Esophagus squamous epithelium (tissue), 4 donors: ENCODE data around the gene ILDR1.

ENCODE experiments used
- POLR2A ChIP-seq, 4 donors: fragments of 450-650 bp; IDR thresholded peaks; one replicate each; pipeline ENCODE4 v1.6.1; 2017; ENCODE audit warnings: antibody characterized with exemption in 4 of 4, mild to moderate bottlenecking in 4 of 4, moderate library complexity in 3 of 4
- TF ChIP-seq, protein P1 (sequence below), 6 experiments: fragments of 450-650 bp in 4 of 6; fragments of 200-600 bp in 2 of 6; sonication (generic) in 2 of 6; IDR thresholded peaks; one replicate each; pipeline ENCODE4 v1.5.1; 2016 to 2019; ENCODE audit warnings: antibody characterized with exemption in 6 of 6, mild to moderate bottlenecking in 4 of 6, moderate library complexity in 4 of 6

GRCh38 chr3:121996441-121996840 lies 25.6 kb downstream of the ILDR1 start:
- TF ChIP-seq, protein P1, sequence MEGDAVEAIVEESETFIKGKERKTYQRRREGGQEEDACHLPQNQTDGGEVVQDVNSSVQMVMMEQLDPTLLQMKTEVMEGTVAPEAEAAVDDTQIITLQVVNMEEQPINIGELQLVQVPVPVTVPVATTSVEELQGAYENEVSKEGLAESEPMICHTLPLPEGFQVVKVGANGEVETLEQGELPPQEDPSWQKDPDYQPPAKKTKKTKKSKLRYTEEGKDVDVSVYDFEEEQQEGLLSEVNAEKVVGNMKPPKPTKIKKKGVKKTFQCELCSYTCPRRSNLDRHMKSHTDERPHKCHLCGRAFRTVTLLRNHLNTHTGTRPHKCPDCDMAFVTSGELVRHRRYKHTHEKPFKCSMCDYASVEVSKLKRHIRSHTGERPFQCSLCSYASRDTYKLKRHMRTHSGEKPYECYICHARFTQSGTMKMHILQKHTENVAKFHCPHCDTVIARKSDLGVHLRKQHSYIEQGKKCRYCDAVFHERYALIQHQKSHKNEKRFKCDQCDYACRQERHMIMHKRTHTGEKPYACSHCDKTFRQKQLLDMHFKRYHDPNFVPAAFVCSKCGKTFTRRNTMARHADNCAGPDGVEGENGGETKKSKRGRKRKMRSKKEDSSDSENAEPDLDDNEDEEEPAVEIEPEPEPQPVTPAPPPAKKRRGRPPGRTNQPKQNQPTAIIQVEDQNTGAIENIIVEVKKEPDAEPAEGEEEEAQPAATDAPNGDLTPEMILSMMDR (IDR thresholded peaks at IDR 0.05): no peak
- no peak for TF ChIP-seq POLR2A (IDR thresholded peaks at IDR 0.05)
